ENCODE data around the gene SRPK2. TPM values are rescaled to one million over a fixed set of nuclear protein-coding genes. Genes with fewer than 3 reads are reported as not detected.

SRPK2 gene
- total RNA-seq, 4 donors from 2014 or later: 29.5 to 48.2 (median 30.6) TPM

GRCh38 chr7:105389889-105390288 lies 1.2 kb upstream of the SRPK2 start:
- no peak for TF ChIP-seq CTCF (IDR thresholded peaks at IDR 0.05)
- no peak for ATAC-seq (ENCODE audit: low FRiP score)
- DNase-seq (ENCODE audit: low spot score): no peak

GRCh38 chr7:105389088-105389650 lies 448 bp upstream of the SRPK2 start:
- ATAC-seq (ENCODE audit: low FRiP score): peak; percentile 58
- TF ChIP-seq CTCF (IDR thresholded peaks at IDR 0.05): no peak
- DNase-seq (ENCODE audit: low spot score): no peak

- ATAC-seq (ENCODE audit: low FRiP score): peak; percentile 70
- DNase-seq (ENCODE audit: low spot score): no peak
Observed at GRCh38 chr7:105387508-105388355, 989 bp downstream of the SRPK2 start.

GRCh38 chr7:105377903-105378302 lies 10.8 kb downstream of the SRPK2 start:
- no peak for TF ChIP-seq CTCF (IDR thresholded peaks at IDR 0.05)
- DNase-seq (ENCODE audit: low spot score) (no peak), ATAC-seq (ENCODE audit: low FRiP score) (no peak)

More at GRCh38 chr7:105387508-105388355, 989 bp downstream of the SRPK2 start:
- no peak for TF ChIP-seq CTCF (IDR thresholded peaks at IDR 0.05)

GRCh38 chr7:105376908-105377533 lies 11.7 kb downstream of the SRPK2 start:
- DNase-seq (ENCODE audit: low spot score) (no peak), ATAC-seq (ENCODE audit: low FRiP score) (no peak)
- no peak for TF ChIP-seq CTCF (IDR thresholded peaks at IDR 0.05)

GRCh38 chr7:105369944-105370343 lies 18.8 kb downstream of the SRPK2 start:
- DNase-seq (ENCODE audit: low spot score) (no peak), ATAC-seq (ENCODE audit: low FRiP score) (no peak)
- no peak for TF ChIP-seq CTCF (IDR thresholded peaks at IDR 0.05)

Data from omental fat pad (tissue), 4 donors.